ENCODE results near the gene EEF1A1.
"Not testable (repeated sequence)": the region's sequence is repeated elsewhere in the genome, so short reads cannot be mapped to it uniquely, and the experiment has no call there.

Gene EEF1A1

GRCh38 chr6:73506246-73506645, 14.6 kb downstream of the EEF1A1 start:
- in situ Hi-C loops (cut with MboI; ENCODE audit: low sequenced_read_pairs) = no loop called here

DNA sequence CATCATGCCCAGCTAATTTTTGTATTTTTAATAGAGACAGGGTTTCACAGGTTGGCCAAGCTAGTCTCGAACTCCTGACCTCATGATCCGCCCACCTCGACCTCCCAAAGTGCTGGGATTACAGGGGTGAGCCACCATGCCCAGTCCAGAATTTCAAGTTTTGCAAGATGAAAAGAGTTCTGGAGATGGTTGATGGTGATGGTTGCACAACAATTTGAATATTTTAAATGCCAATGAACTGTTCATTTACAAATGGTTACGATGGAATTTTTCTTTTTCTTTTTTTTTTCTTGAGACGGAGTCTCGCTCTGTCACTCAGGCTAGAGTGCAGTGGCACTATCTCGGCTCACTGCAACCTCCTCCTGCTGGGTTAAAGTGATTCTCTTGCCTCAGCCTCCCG, 15.1 kb downstream of the EEF1A1 start:
- in situ Hi-C loops (cut with MboI; ENCODE audit: low sequenced_read_pairs) = not testable (repeated sequence)

DNA sequence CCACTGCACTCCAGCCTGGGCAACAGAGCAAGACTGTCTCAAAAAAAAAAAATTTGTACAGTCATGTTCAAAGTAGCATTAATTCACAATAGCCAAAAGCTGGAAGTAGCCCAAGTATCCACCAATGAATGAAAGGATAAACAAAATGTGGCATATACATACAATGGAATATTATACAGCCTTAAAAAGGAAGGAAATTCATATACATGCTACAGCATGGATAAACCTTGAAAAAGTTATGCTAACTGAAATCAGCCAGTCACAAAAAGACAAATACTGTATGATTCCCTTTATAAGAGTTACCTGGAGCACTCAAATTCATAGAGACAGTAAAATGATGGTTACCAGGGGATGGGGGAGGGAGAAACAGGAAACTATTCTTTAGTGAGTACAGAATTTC, 15.7 kb downstream of the EEF1A1 start:
- in situ Hi-C loops (cut with MboI; ENCODE audit: low sequenced_read_pairs) = no loop called here

DNA sequence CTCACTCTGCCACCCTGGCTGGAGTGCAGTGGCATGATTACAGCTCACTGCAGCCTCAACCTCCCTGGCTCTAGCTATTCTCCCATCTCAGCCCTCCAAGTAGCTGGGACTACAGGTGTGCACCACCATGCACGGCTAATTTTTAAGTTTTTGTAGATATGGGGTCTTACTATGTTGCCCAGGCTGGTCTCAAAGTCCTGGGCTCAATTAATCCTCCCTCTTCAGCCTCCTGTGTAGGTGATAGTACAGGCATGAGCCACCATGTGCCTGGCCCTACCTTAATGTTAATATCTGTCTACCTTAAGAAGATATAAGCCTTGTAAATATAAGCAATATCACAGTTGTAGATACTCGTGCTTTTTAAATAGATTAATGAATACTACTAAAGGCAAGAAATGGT, 16.7 kb downstream of the EEF1A1 start:
- in situ Hi-C loops (cut with MboI; ENCODE audit: low sequenced_read_pairs) = no loop called here

- in situ Hi-C loops (cut with MboI; ENCODE audit: low sequenced_read_pairs) = no loop called here
These were observed 17.6 kb downstream of the EEF1A1 start for GRCh38 chr6:73503027-73503772.

DNA sequence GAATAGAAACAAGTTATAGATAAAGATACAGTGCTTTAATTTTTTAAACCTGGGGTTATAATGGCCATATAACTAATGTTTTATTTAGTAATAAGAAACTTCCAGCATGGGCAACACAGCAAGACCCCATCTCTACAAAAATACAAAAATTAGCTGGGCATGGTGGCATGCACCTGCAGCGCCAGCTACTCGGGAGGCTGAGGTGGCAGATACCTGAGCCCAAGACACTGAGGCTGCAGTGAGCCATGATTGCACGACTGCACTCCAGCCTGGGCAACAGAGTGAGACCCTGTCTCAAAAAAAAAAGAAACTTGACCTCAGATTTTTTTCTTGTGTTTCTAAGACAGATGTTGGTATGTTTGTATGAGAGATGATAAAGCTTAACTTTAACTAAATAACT, 22.9 kb downstream of the EEF1A1 start:
- in situ Hi-C loops (cut with MboI; ENCODE audit: low sequenced_read_pairs) = no loop called here

GRCh38 chr6:73491377-73491776, 29.5 kb downstream of the EEF1A1 start:
- in situ Hi-C loops (cut with MboI; ENCODE audit: low sequenced_read_pairs) = no loop called here

GRCh38 chr6:73487473-73487872, 33.4 kb downstream of the EEF1A1 start:
- in situ Hi-C loops (cut with MboI; ENCODE audit: low sequenced_read_pairs) = no loop called here

DNA sequence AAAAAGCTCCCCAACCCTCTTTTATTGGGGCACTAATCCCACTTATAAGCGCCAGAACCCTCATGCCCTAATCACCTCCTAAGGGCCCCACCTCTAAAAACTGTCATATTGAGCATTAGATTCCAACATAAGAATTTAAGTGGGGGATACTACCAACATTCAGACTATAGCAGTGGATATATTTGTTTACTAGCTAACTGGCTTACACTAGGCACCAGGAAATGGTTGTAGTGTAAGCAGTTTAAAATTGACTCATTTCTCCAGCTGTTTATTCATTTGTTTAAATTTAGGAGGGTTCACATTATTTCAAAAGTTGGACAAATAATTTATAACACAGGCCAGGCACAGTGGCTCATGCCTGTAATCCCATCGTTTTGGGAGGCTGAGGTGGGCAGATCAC, 36.4 kb downstream of the EEF1A1 start:
- in situ Hi-C loops (cut with MboI; ENCODE audit: low sequenced_read_pairs) = no loop called here

GRCh38 chr6:73481969-73482368, 38.9 kb downstream of the EEF1A1 start:
- in situ Hi-C loops (cut with MboI; ENCODE audit: low sequenced_read_pairs) = no loop called here

DNA sequence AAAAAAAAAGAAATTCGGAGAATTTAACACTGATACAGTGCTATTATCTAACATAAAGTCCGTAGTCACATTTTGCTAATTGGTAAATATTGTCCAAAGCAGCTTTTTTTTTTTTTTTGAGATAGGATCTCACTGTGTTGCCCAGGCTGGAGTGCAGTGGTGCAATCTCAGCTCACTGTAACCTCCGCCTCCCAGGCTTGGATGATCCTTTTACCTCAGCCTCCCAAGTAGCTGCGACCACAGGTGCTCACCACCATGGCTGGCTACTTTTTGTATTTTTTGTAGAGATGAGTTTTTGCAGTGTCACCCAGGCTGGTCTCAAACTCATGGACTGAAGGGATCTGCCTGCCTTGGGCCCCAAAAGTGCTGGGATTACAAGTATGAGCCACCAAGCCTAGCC, 43.4 kb downstream of the EEF1A1 start:
- in situ Hi-C loops (cut with MboI; ENCODE audit: low sequenced_read_pairs) = no loop called here

DNA sequence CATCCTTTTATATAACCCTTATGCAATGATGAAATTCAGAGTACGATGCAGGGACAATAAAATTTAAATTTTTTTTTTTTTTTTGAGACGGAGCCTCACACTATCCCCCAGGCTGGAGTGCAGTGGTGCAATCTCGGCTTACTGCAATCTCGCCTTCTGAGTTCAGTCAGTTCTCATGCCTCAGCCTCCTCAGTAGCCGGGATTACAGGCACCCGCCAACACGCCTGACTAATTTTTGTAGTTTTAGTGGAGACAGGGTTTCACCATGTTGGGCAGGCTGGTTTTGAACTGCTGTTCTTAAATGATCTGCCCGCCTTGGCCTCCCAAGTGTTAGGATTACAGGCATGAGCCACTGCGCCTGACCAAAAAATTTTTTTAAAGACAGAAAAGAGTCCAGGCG, 44.1 kb downstream of the EEF1A1 start:
- in situ Hi-C loops (cut with MboI; ENCODE audit: low sequenced_read_pairs) = no loop called here

GRCh38 chr6:73471686-73472290, 49.0 kb downstream of the EEF1A1 start:
- in situ Hi-C loops (cut with MboI; ENCODE audit: low sequenced_read_pairs) = no loop called here
